GM18909 (cell line): Measurements from ENCODE around the gene BCAM.
"Not testable (repeated sequence)": the region's sequence is repeated elsewhere in the genome, so short reads cannot be mapped to it uniquely, and the experiment has no call there.

Source experiments
- ATAC-seq: cut with Tn5 transposase; IDR thresholded peaks from one replicate; pipeline ENCODE4 v1.9.1; 2021; ENCODE audit warnings: mild to moderate bottlenecking; ENCODE audit not compliant: unreplicated experiment, poor library complexity

Gene BCAM

DNA sequence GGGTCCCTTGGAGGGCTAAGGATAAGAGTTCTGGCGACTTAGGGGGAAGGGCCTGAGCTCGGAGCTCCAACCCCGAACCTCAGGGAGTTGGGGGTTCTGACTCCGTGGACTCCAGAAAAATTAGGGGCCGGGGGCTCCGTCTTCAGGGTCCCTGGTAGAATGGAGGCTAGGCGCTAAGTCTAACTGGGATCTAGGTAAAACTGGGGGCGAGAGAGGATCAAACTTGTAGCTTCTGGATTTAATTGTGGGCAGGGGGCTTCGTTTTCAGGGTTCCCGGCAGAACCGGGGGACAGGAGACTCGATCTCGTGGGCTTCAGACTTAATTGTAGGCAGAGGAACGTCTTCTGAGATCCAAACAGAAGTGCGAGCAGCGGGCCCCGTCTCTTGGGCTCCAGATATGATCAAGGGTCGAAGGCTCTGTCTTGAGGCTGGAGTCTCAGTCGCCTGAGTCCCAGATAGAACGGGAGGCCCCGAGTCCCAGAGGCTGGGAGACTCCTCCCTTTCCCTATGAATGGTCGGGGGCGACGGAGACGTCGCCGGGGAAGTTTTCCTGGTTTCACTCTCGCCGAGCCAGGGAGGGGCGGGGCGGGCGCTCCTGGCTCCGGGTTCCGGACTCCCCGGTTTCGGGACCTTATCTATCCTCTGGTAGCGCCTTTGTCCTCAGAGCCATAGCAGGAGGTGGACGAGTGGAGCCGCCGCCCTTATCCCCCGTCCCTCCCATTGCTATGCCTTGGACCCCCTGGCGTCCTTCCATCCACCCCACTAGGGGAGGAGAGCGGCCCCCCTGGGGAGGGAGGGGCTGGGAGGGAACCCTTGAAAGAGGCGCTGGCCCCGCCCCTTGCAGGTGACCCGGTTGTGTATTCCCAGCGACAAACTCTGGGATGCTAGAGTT lies 38.5 kb downstream of the BCAM start:
- ATAC-seq = no peak

DNA sequence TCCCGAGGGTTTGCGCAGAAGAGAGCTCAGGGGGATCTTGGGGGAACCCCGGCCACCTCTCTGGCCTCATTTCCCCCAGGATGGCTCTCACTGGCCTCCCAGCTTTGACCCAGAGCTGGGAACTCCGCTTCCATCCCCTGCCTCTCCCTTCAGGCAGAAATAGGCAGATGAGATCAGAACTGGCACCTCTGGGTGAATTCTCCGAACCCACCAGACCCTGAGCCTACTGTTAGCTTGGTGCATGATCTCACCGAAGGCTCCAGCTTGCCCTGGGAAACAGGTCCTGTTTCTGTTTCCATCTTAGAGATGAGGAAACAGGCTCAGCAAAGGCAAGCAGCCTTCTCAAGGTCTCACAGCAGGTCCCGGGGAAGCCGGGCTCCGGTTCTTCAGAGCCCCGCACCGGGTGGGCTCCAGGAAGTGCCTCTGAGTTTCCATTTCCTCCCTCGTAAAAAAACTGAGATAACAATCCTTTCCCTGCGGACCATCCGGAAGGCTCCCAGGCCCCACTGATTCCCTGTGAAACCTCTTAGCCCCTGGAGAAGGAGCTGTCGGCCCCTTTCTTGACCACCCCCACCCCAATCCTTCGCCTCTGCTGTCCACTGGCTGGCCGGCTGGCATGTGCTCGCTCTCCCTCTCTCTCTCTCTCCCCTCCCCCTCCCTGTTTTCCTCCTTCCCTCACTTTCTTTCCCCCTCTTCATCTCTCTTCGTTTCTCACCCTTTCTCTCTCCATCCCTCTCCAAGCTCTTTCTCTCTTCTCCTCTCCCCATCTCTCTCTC lies 39.3 kb downstream of the BCAM start:
- ATAC-seq = no peak

DNA sequence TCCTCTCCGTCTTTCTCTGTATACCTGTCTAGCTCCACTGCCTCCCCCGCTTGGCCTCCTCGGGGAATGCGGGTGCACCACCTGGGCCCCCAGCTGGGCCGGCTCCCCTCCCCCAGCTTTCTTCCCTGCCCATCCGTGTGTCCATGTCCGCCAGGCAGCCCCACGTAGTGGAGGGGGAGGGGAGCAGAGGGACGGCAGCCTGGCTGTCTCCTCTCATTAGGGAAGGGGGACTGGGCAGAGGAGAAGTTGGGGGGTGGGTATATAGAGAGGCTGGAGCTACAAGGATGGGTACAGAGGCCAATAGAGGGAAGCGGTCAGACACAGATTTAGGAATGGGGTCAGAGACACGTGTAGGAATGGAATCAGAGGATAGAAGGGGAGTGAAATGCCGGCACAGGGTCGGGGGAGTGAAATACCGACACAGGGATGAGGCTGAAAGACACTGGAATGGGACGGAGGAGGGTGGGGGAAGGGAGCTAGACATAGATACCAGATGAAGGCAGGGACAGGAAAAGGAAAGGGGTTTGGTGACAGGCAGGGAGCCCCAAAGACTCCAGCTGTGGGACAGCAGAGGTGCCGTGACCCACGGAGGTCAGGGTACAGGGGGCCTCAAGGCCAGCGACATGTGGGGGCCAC lies 40.0 kb downstream of the BCAM start:
- ATAC-seq = no peak

DNA sequence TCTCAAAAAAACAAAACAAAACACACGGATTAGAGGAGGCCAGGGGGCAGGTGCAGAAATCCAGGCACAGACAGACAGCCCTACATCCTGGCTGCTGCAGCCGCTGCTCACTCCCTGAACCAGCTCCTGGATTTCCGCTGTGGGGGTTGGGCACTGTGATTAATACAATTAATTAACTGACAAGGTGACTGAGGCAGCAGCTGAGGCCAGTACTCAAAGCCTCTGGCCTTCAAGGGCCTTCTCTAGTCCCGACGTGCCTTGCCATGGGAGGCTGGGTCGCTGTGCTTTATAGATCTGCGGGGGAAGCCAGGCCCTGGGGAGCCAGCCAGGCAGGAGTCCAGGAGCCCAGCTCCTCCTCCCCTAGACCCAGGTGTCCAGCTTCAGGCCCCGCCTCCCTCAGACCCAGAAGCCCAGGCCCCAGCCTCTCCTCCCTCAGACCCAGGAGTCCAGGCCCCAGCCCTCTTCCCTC lies 41.8 kb downstream of the BCAM start:
- no peak for ATAC-seq

DNA sequence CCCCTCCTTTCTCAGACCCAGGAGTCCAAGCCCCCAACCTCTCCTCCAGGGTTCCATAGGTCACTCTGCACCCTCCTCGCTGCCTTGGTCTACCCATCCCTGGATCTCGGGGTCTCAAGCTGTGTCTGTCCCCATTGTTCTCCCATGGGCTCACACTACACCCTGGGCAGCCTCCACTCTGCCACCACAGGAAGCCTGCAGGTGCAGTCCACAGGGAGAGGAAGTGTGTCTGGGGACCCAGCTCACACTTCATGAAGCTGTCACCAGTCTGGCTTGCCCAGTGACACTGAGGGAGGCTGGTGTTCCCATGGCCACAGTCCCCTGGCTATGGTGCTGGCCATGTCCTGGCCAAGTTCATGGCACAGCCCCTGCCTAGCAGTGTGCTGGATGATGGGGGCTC lies 42.5 kb downstream of the BCAM start:
- ATAC-seq = no peak

DNA sequence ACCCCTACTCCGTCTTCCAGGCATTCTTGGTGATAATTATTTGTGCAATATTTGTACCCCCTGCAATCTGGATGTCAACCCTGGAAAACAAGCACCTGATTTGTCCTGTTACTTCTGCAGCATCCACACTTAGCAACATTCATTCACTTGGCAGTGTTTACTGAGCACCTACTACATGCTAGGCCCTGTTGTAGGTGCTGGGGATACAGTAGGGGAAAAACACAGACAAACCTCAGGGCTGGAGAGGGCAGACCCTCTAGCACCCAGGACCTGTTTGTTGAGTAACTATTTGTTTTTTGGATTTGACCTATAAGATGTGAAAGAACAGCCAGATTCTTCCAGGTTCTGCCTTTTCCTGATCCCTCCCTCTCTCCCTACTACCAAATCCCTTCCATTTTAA lies 46.7 kb downstream of the BCAM start:
- no peak for ATAC-seq

DNA sequence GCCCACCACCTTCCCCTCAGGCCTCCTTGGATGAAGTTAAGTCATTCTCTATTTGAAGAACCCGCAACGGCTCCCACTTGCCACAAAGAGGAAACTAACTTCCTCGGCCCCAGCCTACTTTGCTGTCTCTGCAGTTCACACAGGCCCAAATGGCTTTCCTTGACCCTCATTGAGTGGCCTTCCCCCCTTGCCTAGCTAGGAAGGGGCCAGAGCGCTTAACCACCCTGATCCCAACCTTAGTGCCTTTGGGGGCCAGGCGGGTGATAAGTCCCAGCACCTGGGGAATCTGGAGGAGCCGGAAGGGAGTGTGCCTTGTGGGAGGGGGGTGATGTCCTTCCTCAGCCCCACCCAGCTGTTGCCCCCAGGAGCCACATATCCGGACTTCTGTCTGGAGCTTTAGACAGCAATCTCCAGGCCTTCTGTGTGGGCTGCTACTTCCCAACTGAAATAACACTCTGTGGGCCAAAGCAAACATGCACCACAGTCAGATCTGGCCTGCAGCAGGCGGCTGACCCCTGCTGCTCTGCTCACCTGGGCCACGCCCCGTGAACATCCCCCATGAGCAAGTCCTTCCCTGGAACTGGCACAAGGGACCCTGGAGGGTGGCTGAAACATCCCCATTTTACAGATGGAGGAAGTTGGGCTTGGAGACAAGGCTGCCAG lies 47.6 kb downstream of the BCAM start:
- ATAC-seq = no peak

DNA sequence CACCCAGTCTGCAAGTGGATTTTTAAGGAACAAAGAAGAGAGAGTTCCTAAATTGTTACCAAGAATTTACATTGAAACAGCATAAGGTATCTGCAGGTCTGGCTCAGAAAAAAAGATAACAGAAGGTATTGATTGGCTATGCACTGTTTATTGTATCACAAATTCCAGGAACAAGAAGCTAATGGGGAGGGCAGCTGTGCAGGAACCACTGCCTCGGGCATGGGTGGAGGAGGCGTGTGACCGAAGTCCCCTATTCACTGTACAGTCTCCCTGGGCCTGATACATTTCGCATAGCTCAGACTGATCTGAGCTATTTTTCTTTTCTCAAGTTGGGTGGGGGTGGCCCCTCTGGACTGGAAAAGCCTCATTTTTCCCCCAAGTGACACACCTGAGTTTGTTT lies 48.9 kb downstream of the BCAM start:
- ATAC-seq = no peak

DNA sequence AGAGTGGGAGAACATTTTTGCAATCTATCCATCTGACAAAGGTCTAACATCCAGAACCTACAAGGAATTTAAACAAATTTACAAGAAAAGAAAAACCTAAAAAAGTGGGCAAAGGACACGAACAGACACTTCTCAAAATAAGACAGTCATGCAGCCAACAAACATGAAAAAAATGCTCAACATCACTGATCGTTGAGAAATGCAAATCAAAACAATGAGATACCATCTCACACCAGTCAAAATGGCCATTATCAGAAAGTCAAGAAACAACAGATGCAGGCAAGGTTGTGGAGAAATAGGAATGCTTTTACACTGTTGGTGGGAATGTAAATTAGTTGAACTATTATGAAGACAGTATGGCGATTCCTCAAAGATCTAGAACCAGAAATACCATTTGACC lies 52.7 kb downstream of the BCAM start:
- ATAC-seq = not testable (repeated sequence)

DNA sequence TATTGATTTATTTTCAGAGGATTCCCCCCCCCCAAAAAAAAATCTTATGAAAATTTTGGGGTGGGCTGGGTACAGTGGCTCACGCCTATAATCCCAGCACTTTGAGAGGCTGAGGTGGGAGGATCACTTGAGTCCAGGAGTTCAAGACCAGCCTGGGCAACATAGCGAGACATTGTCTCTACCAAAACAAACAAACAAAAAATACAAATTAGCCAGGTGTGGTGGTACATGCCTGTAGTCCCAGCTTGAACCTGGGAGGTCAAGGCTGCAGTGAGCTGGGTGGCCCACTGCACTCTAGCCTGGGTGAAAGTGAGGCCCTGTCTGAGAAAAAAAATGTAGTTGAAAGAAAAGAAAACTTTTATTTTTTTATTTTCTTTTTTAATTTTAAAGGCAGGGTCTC lies 55.1 kb downstream of the BCAM start:
- no peak for ATAC-seq

DNA sequence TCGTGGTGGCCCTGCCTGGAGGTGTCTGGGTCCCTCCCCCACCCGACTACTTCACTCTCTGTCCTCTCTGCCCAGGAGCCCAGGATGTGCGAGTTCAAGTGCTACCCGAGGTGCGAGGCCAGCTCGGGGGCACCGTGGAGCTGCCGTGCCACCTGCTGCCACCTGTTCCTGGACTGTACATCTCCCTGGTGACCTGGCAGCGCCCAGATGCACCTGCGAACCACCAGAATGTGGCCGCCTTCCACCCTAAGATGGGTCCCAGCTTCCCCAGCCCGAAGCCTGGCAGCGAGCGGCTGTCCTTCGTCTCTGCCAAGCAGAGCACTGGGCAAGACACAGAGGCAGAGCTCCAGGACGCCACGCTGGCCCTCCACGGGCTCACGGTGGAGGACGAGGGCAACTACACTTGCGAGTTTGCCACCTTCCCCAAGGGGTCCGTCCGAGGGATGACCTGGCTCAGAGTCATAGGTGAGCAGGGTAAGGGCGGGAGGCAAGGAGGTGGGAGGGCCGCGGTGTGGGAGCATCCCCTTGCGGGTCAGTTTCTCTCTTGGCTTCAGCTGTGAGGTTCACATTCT lies 56.4 kb downstream of the BCAM start:
- no peak for ATAC-seq

DNA sequence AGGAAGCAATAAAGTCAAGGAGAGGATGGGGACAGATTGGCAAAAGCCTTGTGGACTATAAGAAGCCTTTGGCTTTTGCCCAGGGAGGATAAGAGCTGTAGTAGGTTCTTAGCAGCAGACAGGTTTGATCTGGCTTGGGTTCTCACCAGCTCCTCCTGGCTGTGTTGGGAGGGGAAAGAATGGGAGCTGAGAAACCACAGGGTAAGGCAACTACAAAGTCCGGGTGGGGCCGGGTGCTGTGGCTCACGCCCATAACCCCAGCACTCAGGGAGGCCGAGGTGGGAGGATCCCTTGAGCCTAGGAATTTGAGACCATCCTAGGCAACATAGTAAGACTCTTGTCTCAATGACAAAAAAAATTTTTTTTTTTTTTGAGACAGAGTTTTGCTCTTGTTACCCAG lies 57.8 kb downstream of the BCAM start:
- ATAC-seq = no peak

DNA sequence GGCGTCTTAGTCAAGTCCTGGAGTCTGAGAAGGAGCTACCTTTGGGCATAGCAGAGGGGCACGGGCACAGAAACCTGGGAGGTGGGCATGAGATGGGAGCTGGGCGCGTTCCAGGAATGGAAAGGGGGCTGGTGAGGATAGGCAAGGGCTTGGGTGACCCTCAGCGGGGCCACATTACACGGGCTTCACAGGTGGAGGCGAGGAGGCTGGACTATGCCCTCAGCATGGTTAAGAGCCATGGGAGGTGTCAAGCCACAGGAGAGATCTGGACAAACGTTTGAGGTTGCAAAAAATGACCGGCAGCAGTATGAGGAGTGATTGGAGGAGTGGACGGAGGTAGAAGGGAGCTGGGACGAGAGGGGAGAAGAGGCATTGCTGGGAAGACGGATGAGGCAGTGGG lies 58.7 kb downstream of the BCAM start:
- ATAC-seq = no peak

DNA sequence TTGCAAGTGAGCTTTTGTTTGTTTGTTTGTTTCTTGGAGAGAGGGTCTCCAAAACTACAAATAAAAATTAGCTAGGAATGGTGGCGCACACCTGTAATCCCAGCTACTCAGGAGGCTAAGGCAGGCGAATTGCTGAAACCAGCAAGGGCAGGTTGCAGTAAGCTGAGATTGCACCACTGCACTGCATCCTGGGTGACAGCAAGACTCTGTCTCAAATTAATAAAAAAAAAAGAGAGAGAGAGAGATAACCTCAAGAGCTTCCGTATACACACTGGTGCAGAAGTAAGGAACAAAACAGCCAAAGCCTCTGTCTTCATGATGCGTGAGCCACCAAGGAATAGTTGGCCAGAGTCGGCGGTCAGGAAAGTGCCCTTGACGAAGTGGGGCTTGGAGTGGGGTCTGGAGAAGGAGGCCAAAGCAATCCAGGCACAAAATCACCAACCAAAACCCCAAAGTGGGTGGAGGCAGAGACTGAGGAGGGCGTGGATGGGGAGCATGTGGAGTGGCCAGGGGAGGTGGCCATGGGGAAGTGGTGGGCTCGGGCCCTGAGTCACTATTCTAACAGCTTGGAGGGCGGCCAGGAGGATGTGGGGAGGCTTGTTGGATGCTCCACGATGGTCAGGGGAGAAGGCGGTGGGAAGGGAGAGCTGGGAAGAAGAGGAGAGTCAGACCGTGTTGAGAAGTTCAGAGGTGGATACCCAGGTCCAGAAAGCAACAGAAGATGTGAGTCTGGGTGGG lies 61.0 kb downstream of the BCAM start:
- no peak for ATAC-seq
